Effector memory CD4-positive, alpha-beta T cell (primary cell): ENCODE results near the gene GOLT1B.

ENCODE experiments used
- DNase-seq, 3 donors: peaks; one replicate each; pipeline ENCODE4 v3.0.0-alpha.2; 2020
- H3K27ac ChIP-seq: 2 replicates; pipeline ENCODE4 v1.7.0; 2013; ENCODE audit warnings: mild to moderate bottlenecking, low read length, moderate library complexity; ENCODE audit not compliant: insufficient read depth, poor library complexity, severe bottlenecking
- H3K27me3 ChIP-seq: replicated peaks from 2 replicates; pipeline ENCODE4 v1.7.0; 2013; ENCODE audit warnings: mild to moderate bottlenecking, low read length; ENCODE audit not compliant: insufficient read depth, control insufficient read depth, poor library complexity, severe bottlenecking
- H3K36me3 ChIP-seq: 2 replicates; pipeline ENCODE4 v1.7.0; 2013; ENCODE audit warnings: mild to moderate bottlenecking, low read length, moderate library complexity; ENCODE audit not compliant: control insufficient read depth, insufficient read depth
- H3K4me1 ChIP-seq: 2 replicates; pipeline ENCODE4 v1.7.0; 2013; ENCODE audit warnings: low read length, mild to moderate bottlenecking; ENCODE audit not compliant: control insufficient read depth, insufficient read depth, poor library complexity, severe bottlenecking
- H3K4me3 ChIP-seq: 2 replicates; pipeline ENCODE4 v1.7.0; 2013; ENCODE audit warnings: low read length, low read depth, mild to moderate bottlenecking; ENCODE audit not compliant: insufficient read depth, poor library complexity, severe bottlenecking
- H3K9me3 ChIP-seq: 2 replicates; pipeline ENCODE4 v1.7.0; 2013; ENCODE audit warnings: mild to moderate bottlenecking, low read length, moderate library complexity; ENCODE audit not compliant: control insufficient read depth

Gene GOLT1B

DNA sequence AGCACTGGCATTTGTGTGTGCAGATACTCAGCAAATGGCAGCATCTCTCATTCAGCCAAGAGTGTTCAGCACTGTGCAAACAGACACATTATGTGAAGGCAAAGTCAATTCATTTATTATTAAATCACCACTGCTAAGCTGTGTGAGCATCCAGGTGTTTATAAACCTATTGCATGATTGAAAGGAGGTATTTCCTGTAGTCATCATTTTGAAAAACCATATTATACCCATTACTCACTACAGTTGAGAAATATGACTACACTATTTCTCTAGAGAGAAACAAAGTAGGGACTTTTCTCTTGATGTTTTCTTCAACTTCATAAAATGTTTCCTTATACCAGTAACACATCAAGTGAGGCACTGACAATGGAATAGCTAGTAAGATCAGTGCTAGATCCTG lies 38.2 kb downstream of the GOLT1B start:
- H3K27me3 ChIP-seq: no peaks in the 10 kb centered on the region
- H3K4me3 ChIP-seq: no peak overlapping the region
- H3K36me3 ChIP-seq: no peaks in the 10 kb centered on the region
- no peak overlapping the region for H3K27ac ChIP-seq
- no peaks in the 10 kb centered on the region for H3K4me1 ChIP-seq
- no peaks in the 10 kb centered on the region for H3K9me3 ChIP-seq
- DNase-seq: no peak

DNA sequence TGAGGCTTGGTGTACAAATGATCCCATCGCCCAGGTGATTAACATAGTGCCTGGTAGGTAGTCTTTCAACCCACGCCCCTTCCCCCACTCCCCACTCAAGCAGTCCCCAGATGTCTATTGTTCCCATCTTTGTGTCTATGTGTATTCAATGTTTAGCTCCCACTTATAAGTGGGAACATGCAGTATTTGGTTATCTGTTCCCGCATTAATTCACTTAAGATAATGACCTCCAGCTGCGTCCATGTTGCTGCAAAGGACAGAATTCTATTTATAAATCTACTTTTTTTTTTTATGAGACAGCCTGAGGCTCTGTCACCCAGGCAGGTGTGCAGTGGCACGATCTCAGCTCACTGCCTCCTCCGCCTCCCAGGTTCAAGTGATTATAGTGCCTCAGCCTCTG lies 40.2 kb downstream of the GOLT1B start:
- Histone ChIP-seq H3K27me3 (no peaks in the 10 kb centered on the region), H3K9me3 (no peaks in the 10 kb centered on the region), H3K4me3 (no peak overlapping the region), H3K4me1 (no peaks in the 10 kb centered on the region), H3K36me3 (no peaks in the 10 kb centered on the region), H3K27ac (no peak overlapping the region)
- DNase-seq: no peak

DNA sequence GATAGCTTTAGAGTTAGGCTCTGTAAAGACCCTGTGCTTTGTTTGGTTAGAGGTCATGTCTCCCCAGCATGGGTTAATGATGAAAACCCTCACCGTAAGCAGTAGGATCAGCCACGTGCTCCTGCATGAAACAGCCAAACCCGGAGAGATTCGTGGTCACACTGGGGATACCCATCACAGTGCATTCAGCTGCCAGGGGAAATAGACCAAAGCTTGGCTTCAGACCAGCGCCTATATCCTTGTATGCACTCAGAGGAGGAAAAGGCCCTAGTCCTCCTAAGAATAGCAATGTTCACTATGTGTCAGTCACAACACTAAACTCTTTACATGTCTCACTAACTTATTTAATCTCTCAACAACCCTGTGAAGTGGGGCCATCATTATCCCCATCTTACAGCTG lies 40.8 kb downstream of the GOLT1B start:
- H3K9me3 ChIP-seq: no peaks in the 10 kb centered on the region
- no peak overlapping the region for H3K4me3 ChIP-seq
- no peaks in the 10 kb centered on the region for H3K4me1 ChIP-seq
- no peak for DNase-seq
- no peak overlapping the region for H3K27ac ChIP-seq
- no peaks in the 10 kb centered on the region for H3K27me3 ChIP-seq
- H3K36me3 ChIP-seq: no peaks in the 10 kb centered on the region

DNA sequence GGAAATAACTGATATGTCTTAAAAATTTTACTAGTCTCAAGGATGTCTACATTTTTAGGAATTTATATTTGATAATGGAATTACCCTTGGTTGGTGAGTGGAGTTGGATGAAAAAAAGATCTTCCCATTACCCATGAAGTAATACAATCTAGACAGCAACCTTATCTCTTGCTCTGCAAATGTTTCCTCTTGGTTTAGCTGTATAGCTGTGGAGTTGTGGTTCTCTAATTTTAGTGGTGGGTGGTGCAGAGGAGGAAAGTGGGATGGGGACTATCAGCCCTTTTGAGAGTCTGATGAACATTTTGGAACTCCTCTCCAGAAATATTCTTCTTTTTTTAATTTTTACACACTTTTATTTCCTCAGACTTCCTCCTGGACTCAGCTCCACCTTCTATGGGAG lies 41.6 kb downstream of the GOLT1B start:
- no peak for DNase-seq
- Histone ChIP-seq H3K27ac (no peak overlapping the region), H3K36me3 (no peaks in the 10 kb centered on the region), H3K27me3 (no peaks in the 10 kb centered on the region), H3K4me3 (no peak overlapping the region), H3K9me3 (no peaks in the 10 kb centered on the region), H3K4me1 (no peaks in the 10 kb centered on the region)

DNA sequence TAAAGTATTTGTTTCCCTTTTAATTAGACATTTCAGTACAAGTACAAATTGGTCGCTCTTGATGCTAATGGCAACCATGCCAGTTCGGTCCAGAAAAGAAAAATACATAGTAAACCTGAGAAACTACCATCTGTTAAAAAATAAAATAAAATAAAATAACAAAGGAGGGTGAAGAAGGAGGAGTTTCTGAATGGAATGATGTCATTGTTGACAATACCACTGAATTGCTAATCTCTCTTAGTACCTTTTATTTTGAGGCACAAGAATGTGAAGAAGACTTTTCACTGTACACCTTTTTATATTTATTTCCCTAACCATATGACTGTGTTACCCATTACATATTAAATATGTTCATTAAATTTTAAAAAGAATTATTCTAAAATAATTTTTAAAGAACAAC lies 44.0 kb downstream of the GOLT1B start:
- Histone ChIP-seq H3K27me3 (no peaks in the 10 kb centered on the region), H3K36me3 (no peaks in the 10 kb centered on the region), H3K4me3 (no peak overlapping the region), H3K4me1 (no peaks in the 10 kb centered on the region), H3K27ac (no peak overlapping the region), H3K9me3 (no peaks in the 10 kb centered on the region)
- DNase-seq: no peak

DNA sequence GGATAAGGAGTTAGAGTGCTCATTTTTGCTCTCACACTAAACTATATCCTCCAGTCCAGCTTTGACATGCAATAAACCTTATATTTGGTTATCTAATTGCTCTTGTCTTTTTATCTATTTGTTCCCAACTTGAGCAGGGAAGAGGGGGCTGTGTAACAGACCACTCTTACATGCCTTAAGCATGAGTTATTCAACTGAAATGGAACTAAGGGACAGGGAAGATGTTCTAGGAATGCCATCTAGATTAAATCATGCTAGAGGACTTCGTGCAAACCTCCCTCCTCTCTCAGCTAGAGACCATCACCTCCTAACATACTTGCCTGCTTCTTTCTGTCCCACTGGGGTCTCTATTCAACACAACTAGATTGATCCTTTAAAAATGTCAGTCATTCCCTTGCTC lies 45.1 kb downstream of the GOLT1B start:
- Histone ChIP-seq H3K9me3 (no peaks in the 10 kb centered on the region), H3K36me3 (no peaks in the 10 kb centered on the region), H3K4me3 (no peak overlapping the region), H3K4me1 (no peaks in the 10 kb centered on the region), H3K27me3 (no peaks in the 10 kb centered on the region), H3K27ac (no peak overlapping the region)
- DNase-seq: no peak

DNA sequence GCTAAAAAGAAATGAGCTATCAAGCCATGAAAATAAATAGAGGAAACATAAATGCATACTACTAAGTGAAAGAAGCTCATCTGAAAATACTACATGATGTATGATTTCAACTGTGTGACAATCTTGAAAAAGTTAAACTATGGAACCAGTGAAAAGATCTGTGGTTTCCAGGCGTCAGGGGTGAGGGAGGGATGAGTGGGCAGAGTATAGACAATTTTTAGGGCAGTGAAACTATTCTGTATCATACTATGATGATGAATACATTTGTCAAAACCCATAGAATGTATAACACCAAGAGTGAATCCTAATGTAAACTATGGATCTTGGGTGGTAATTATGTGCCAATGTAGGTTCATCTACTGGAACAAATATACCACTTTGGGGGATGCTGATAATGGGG lies 45.8 kb downstream of the GOLT1B start:
- Histone ChIP-seq H3K27ac (no peak overlapping the region), H3K36me3 (no peaks in the 10 kb centered on the region), H3K9me3 (no peaks in the 10 kb centered on the region), H3K4me3 (no peak overlapping the region), H3K27me3 (no peaks in the 10 kb centered on the region), H3K4me1 (no peaks in the 10 kb centered on the region)
- DNase-seq: no peak

DNA sequence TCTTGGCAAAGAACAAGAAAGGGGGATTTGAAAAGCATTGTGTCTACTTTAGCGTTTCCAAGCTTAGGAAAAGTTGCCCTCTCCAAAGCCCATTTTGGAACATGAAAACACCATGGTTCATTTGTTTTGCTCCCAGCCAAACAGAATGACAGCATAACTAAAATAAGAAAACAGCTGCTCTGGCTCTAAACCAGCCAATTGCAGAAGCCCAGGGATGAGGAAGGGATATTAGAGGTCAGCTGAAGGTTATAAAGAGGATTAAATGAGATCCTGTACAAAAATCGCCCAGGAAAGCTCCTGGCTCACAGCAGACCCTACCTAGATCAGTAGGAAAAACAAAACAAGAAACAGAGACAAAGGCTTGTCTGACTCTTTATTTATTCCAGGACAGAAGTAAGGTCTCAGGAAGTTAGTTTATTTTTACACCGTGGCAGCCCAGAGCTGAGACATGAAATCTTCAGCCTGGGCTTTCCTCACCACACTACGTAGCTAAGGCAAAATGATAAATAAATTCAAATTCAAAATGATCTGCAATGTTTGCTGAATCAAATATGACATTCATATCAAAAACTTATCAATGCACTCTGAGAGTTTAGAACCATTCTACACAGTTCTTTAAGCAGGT lies 50.4 kb downstream of the GOLT1B start:
- H3K4me3 ChIP-seq: no peak overlapping the region
- H3K27me3 ChIP-seq: no peaks in the 10 kb centered on the region
- no peaks in the 10 kb centered on the region for H3K9me3 ChIP-seq
- H3K27ac ChIP-seq: no peak overlapping the region
- no peak for DNase-seq
- no peaks in the 10 kb centered on the region for H3K4me1 ChIP-seq
- H3K36me3 ChIP-seq: no peaks in the 10 kb centered on the region

DNA sequence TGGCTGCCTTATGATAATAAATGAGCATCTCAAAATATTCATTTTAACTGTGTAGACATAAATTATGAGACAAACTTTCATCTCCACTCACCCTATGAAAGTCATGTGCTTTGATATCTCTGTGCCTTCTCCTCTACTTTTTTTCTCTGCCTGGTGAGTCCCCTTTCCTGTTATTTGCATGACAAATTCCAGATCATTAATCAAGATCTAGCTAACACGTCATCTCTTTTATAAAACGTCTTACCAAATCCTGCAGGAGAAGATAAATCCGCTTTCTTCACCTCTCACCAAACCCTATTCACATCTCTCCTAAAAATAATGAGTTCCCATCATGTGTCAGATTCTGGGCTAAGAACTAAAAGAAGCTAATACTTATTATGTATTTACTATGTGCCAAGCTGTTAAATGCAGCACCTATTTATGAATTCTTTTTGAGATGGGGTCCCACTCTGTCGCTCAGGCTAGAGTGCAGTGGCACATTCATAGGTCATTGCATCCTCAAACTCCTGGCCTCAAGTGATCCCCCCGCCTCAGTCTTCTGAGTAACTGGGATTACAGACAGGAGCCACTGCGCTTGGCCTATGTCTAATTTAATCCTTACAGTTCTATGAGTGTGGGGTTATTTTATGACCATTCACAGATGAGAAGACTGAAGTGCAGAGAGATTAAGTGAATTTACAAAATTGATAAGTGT lies 51.2 kb downstream of the GOLT1B start:
- no peaks in the 10 kb centered on the region for H3K4me1 ChIP-seq
- no peaks in the 10 kb centered on the region for H3K36me3 ChIP-seq
- DNase-seq: no peak
- H3K4me3 ChIP-seq: no peak overlapping the region
- no peak overlapping the region for H3K27ac ChIP-seq
- H3K27me3 ChIP-seq: no peaks in the 10 kb centered on the region
- H3K9me3 ChIP-seq: no peaks in the 10 kb centered on the region

DNA sequence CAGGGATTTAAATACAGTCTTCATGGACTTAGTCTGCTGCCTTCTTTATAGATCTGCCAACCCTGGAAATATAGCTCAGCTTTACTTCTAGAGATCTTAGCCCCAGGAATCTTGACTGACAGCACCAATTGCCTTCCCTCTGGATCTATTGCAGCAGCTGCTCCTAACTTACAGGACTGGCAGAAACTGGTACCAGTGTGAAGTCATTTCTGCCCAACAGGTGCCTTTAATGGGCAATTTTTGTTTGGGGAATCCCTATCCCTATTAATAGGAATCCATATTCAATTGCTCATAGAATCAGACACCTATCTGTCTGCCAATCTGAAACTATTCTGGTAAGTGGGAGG lies 51.7 kb downstream of the GOLT1B start:
- Histone ChIP-seq H3K27me3 (no peaks in the 10 kb centered on the region), H3K27ac (no peak overlapping the region)
- DNase-seq: no peak

More for the DNA sequence above, 51.7 kb downstream of the GOLT1B start:
- Histone ChIP-seq H3K4me3 (no peak overlapping the region), H3K4me1 (no peaks in the 10 kb centered on the region), H3K36me3 (no peaks in the 10 kb centered on the region), H3K9me3 (no peaks in the 10 kb centered on the region)
